Activated CD8-positive, alpha-beta memory T cell treated with anti-CD3 and anti-CD28 coated beads for 4 hours (primary cell): ENCODE results near the gene MAGI1.
"Not testable (repeated sequence)": the region's sequence is repeated elsewhere in the genome, so short reads cannot be mapped to it uniquely, and the experiment has no call there.

Experiments
- DNase-seq, 2 donors: peaks; one replicate each; pipeline ENCODE4 v3.0.0-alpha.2; 2020; ENCODE audit warnings: low read depth in 2 of 2

The MAGI1 gene

GRCh38 chr3:65532215-65532614 lies 506.5 kb downstream of the MAGI1 start:
- DNase-seq: no peak

DNA sequence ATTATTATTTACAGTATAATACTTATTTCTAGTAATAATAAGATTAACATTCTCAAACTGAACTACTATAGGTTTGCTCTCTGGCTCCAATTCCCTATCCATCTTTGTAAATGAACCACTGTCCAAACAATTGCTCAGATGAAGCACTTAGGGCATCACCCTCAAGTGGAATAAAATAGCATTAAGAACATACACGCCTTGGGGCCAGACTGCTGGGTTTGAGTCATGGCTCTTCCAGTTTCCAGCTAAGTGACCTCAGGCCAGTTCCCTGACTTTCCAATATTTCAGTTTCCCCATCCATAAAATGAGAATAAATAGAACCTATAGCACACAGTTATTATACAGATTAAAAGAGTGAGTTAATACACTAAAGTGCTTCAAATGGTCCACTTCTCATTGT lies 507.2 kb downstream of the MAGI1 start:
- DNase-seq: no peak

- DNase-seq: no peak
Measured at GRCh38 chr3:65526656-65527055, 512.1 kb downstream of the MAGI1 start.

- DNase-seq: no peak
Measured at GRCh38 chr3:65524584-65524983, 514.1 kb downstream of the MAGI1 start.

- no peak for DNase-seq
Measured at GRCh38 chr3:65523878-65524277, 514.8 kb downstream of the MAGI1 start.

GRCh38 chr3:65521032-65521431 lies 517.7 kb downstream of the MAGI1 start:
- DNase-seq: no peak

DNA sequence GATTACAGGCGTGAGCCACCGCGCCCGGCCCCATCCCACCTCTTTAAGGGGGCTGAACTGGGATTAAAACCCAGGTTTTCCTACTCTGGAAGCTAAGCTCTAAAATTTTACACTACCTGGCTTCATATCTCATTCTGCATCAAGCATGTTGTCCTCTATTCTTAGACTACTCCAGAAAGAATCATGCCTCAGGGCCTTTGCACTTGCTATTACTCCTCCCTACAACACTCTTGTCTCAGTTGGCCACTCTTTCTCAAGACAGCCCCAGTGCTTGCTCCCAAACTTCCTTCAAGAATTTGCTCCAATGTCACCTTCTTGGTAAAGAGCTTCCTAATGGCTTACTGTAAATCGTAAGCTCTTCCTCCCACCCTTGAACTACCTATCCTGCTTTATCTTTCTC lies 521.7 kb downstream of the MAGI1 start:
- DNase-seq: no peak

GRCh38 chr3:65514317-65514716 lies 524.4 kb downstream of the MAGI1 start:
- not testable (repeated sequence) for DNase-seq

- not testable (repeated sequence) for DNase-seq
Measured at GRCh38 chr3:65509423-65509794, 529.3 kb downstream of the MAGI1 start.

DNA sequence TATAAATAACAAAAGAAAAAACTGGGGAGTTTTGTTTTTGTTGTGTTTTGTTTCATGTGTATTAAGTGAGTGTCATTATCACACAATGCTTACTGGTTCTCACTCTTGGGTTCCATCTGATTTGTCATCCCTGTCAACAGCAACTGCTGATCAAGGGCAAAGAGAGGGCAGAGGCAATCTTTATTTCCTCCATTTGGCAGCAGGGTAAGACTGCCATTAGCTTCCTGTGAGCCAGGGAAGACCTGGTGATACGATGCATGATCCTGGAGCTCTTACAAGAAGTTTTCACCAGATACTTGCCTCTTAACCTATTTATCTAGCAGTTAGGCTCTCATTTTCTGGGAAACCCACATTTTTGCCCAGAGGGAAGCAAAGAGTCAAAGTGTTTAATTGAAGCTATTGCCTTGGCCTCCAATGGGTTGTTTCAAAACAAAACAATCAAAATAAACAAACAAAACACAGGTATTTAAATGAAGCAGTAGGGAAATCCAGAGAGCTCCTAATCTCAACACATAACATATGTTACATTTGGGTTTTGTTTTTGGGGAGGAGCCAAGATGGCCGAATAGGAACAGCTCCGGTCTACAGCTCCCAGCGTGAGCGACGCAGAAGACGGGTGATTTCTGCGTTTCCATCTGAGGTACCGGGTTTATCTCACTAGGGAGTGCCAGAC lies 529.8 kb downstream of the MAGI1 start:
- no peak for DNase-seq

GRCh38 chr3:65507437-65507836 lies 531.3 kb downstream of the MAGI1 start:
- no peak for DNase-seq

GRCh38 chr3:65503776-65504175 lies 534.9 kb downstream of the MAGI1 start:
- DNase-seq: no peak

DNA sequence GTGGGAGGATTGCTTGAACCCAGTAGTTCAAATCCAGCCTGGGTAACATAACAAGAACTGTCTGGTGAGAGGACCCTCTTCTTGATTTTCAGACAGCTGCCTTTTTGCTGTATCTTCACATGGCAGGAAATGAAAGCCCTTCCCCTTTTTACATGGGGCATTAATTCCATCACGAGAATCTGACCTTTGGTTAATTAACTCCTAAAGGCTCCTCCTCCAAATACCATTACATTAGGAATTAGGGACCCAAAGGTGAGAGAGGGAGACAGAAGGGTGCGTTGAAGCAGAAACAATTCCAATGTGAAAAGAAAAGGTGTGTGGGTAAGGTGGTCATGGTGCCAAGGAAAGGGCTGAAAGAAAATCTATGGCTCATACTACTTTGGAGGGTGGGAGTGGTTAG lies 536.2 kb downstream of the MAGI1 start:
- no peak for DNase-seq

DNA sequence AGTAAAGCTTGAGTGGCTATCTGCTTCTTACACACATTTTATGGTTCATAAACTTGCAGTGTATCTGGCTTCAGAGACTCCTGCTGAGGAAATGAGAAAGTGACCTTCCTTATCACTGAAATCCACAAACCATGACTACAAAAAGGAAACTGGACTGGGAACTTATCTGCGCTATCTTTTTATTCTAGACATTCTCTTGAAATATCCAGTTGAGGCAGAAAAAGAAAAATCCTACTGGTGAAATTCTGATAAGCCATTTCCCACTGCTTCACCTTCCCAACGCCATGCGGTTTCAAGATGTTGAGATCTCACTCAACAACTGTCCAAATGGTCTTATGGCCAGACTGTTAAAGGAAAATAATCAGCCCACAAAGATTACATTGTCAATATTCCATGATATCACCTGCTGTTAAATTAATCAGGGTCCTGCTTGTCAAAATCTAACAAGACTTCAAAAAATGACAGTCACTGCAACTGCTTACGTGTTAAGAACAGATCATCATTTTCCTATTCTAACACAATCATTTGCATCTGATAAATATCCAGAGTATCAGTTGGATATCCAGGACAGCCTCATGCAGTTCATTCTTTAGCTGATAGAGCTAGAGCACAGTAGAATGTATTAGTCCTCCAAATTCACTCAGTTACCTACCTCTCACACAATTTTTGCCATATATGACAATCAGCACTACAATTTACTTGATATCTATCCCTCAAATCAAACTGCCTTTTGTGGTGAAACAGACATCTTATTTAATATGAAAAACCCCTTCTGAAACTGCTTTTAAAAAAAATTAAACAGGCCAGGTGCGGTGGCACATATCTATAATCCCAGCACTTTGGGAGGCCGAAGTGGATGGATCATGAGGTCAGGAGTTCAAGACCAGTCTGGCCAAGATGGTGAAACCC lies 538.1 kb downstream of the MAGI1 start:
- DNase-seq: no peak

- DNase-seq: no peak
Measured at GRCh38 chr3:65497846-65498245, 540.9 kb downstream of the MAGI1 start.

- no peak for DNase-seq
Measured at GRCh38 chr3:65497236-65497635, 541.5 kb downstream of the MAGI1 start.

- DNase-seq: no peak
Measured at GRCh38 chr3:65493938-65494337, 544.8 kb downstream of the MAGI1 start.

DNA sequence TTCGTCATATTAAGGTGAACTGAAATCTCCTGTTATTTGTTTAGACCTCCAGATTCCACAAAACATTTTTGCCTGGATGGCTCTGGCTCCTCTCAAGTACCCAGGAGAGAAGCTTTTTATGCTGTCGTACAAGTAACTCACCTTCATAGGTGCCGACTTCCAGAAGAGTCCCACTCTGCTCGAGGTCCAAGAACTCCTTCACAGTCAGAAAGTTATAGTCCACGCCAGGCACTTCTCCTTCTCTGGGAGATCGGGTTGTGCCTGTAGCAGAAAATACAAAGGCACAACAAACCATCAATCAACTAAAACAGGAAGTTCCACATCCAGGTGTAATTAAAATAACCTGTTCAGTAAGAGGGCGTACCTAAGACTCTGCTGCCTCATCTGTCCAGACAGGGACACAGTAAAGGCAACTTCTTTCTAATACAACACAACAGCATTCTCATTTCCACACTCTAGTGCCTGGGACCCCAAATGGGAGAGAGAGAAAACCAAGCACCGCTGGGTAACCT lies 545.3 kb downstream of the MAGI1 start:
- DNase-seq: no peak

DNA sequence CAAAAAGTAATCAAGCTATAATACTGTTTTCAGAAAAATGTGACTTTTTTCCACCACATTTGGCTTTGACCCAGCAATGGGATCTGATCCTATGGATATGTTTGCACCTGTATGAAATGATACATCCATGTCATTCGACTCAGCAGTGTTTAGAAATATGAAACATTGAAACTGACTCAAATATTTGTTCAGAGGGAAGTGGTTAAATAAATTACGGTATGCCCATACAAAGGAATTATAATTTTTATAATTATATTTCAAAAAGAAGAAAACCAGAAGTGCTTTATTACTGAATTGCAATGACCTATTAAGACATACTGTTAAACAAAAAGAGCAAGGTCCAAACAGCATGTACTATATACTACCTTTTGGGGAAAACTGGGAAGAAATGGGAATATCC lies 546.5 kb downstream of the MAGI1 start:
- no peak for DNase-seq

DNA sequence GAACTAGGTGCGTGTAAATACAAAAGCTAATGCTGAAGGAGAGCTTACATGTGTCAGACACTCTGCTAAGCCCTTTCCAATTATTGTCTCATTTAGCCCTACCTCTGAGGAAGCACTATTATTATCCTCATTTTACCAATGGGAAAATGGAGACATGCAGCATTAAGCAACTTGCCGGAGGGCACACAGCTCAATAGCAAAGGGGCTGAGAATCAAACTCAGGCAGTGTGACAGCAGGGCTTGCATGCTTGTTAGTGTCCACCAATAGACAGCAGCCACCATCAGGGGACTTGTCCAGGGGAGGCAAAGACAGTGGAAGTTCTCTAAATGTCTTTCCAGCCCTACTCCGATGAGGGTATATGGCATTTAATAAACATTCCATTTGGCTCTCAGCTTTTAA lies 548.6 kb downstream of the MAGI1 start:
- DNase-seq: no peak

- no peak for DNase-seq
Measured at GRCh38 chr3:65489253-65489652, 549.5 kb downstream of the MAGI1 start.

DNA sequence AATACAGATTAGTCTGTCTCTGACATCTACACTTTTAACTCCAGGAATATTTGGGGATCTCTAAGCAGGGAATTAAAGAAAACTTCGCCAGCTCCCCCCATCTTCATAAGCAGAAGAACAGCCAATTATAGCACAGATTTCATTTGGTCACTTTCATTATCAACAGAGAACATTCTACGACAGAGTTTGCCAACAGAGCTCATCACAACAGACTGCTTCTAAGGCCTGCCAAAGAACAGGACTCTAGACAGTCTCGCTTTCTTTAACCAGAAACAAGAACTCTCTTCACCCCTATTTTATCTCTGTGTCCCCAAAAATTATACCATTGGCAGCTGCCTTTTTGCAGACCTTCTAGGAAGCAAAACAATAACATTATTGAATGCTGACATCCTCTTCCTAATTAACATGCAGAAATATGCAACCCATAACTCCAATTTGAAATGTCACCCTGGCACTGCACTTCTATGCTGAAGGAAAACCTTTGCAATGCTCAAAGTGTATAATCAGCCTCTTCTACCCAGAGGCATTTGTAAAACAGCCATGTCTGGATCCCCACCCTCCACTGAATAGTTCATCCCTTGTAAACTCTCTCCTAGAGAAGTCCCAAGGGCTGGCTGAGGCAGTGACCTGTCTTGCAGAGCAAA lies 552.8 kb downstream of the MAGI1 start:
- DNase-seq: no peak

- no peak for DNase-seq
Measured at GRCh38 chr3:65484964-65485363, 553.8 kb downstream of the MAGI1 start.
